HepG2 (cell line): ENCODE measurements around the gene NEK11.

Experiments used
- ATF7-NPFF ChIP-seq: sonication (generic); formaldehyde crosslinking; IDR thresholded peaks from 2 replicates; pipeline ENCODE4 v1.8.1; 2023; ENCODE audit warnings: mild to moderate bottlenecking, low read depth, missing genetic modification reagents, moderate library complexity
- KAT8 ChIP-seq: IDR thresholded peaks from 2 replicates; pipeline ENCODE4 v1.6.1; 2016; ENCODE audit warnings: missing genetic modification reagents, missing compliant biosample characterization
- MAFK ChIP-seq, 2 experiments: IDR thresholded peaks in 1 of 2; conservative IDR thresholded peaks in 1 of 2; 2 replicates each; pipeline ENCODE4 v1.6.1; 2011; ENCODE audit warnings: improper control_type of control experiment in 2 of 2, low read length in 2 of 2
- POLR2A ChIP-seq, 2 experiments: IDR thresholded peaks; 2 replicates each; pipeline ENCODE4 v1.6.1; 2011; ENCODE audit warnings: low read depth in 2 of 2, low read length in 2 of 2, mild to moderate bottlenecking in 1 of 2, moderate library complexity in 1 of 2; ENCODE audit not compliant: insufficient read depth in 1 of 2
- POLR2AphosphoS2 ChIP-seq: IDR thresholded peaks from 2 replicates; pipeline ENCODE4 v1.6.1; 2011; ENCODE audit warnings: low read depth, low read length, improper control_type of control experiment
- SIN3A ChIP-seq: IDR thresholded peaks from 2 replicates; pipeline ENCODE4 v1.6.1; 2011; ENCODE audit warnings: low read depth, mild to moderate bottlenecking, control low read depth, low read length, borderline replicate concordance
- ZNF468 ChIP-seq: sonication (generic); formaldehyde crosslinking; IDR thresholded peaks from 2 replicates; pipeline ENCODE4 v1.8.0; 2022; ENCODE audit warnings: mild to moderate bottlenecking, moderate library complexity, missing genetic modification reagents
- ZNF720 ChIP-seq: sonication (generic); formaldehyde crosslinking; IDR thresholded peaks from 2 replicates; pipeline ENCODE4 v1.4.0; 2020; ENCODE audit warnings: missing genetic modification reagents
- ZNF816 ChIP-seq: sonication (generic); formaldehyde crosslinking; IDR thresholded peaks from 2 replicates; pipeline ENCODE4 v1.8.0; 2022; ENCODE audit warnings: missing genetic modification reagents, mild to moderate bottlenecking, borderline replicate concordance
- TF ChIP-seq, protein P1 (sequence below), 2 experiments: fragments of 450-650 bp in 1 of 2; sonication (generic) in 1 of 2; formaldehyde crosslinking in 1 of 2; IDR thresholded peaks; 2 replicates each; pipeline versions ENCODE4 v1.6.1 to v1.8.0; 2016 to 2022; ENCODE audit warnings: antibody characterized with exemption in 1 of 2, mild to moderate bottlenecking in 1 of 2, missing genetic modification reagents in 1 of 2

DNA sequence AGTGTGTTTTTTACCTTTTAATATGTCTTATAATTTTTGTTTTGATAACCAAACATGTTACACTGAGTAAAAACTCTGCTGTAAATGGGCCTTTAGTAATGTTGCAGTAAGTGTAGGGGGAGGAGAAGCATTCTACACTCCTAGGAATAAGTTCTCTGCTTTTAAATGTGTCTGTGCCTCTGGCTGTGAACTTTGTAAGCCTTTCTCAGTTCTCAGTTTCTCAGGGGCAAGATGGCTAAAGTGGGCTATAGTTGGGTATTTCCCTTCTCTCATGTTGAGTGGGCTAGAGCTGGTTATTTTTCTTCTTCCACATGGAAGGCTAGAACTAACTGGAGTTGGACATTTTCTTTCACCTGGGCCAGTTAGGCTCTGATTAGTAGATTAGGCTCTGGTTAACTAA, 279.6 kb downstream of the NEK11 start:
- TF ChIP-seq, protein P1, sequence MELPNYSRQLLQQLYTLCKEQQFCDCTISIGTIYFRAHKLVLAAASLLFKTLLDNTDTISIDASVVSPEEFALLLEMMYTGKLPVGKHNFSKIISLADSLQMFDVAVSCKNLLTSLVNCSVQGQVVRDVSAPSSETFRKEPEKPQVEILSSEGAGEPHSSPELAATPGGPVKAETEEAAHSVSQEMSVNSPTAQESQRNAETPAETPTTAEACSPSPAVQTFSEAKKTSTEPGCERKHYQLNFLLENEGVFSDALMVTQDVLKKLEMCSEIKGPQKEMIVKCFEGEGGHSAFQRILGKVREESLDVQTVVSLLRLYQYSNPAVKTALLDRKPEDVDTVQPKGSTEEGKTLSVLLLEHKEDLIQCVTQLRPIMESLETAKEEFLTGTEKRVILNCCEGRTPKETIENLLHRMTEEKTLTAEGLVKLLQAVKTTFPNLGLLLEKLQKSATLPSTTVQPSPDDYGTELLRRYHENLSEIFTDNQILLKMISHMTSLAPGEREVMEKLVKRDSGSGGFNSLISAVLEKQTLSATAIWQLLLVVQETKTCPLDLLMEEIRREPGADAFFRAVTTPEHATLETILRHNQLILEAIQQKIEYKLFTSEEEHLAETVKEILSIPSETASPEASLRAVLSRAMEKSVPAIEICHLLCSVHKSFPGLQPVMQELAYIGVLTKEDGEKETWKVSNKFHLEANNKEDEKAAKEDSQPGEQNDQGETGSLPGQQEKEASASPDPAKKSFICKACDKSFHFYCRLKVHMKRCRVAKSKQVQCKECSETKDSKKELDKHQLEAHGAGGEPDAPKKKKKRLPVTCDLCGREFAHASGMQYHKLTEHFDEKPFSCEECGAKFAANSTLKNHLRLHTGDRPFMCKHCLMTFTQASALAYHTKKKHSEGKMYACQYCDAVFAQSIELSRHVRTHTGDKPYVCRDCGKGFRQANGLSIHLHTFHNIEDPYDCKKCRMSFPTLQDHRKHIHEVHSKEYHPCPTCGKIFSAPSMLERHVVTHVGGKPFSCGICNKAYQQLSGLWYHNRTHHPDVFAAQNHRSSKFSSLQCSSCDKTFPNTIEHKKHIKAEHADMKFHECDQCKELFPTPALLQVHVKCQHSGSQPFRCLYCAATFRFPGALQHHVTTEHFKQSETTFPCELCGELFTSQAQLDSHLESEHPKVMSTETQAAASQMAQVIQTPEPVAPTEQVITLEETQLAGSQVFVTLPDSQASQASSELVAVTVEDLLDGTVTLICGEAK (IDR thresholded peaks at IDR 0.05): no peak
- TF ChIP-seq, protein P1 (CRISPR knock-in tag; IDR thresholded peaks at IDR 0.05): no peak
- TF ChIP-seq ZNF816 (CRISPR knock-in tag) (no peak), ATF7-NPFF (CRISPR knock-in tag) (no peak), POLR2AphosphoS2 (no peak), MAFK (conservative IDR thresholded peaks at IDR 0.05 in 1 of 2, IDR thresholded peaks at IDR 0.05 in 1 of 2; ENCODE audit: low read length in 2 of 2) (no peak), POLR2A (IDR thresholded peaks at IDR 0.05; ENCODE audit: insufficient read depth in 1 of 2, low read depth in 2 of 2, low read length in 2 of 2) (no peak), ZNF468 (CRISPR knock-in tag) (no peak), SIN3A (no peak), ZNF720 (CRISPR knock-in tag) (no peak), KAT8 (CRISPR knock-in tag) (no peak)
